MM.1S (cell line): ENCODE measurements around the gene HTR3B.

Source experiments
- DNase-seq: peaks from one replicate; pipeline ENCODE4 v3.0.0-alpha.2; 2015
- H2AFZ ChIP-seq: fragments of 300-600 bp; sonication (generic); 2 replicates; pipeline ENCODE4 v1.6.0; 2016; ENCODE audit warnings: antibody characterized with exemption, low read length
- H3F3A ChIP-seq: fragments of 300-600 bp; sonication (generic); 2 replicates; pipeline ENCODE4 v1.6.1; 2016; ENCODE audit warnings: mild to moderate bottlenecking, antibody characterized with exemption, low read length, moderate library complexity, mixed read lengths; ENCODE audit not compliant: insufficient read depth
- H3K27ac ChIP-seq: fragments of 300-600 bp; sonication (generic); 2 replicates; pipeline ENCODE4 v1.5.1; 2016; ENCODE audit warnings: mild to moderate bottlenecking, low read length
- H3K27me3 ChIP-seq: fragments of 300-600 bp; sonication (generic); replicated peaks from 2 replicates; pipeline ENCODE4 v1.6.0; 2016; ENCODE audit warnings: low read length; ENCODE audit not compliant: insufficient read depth
- H3K36me3 ChIP-seq: fragments of 300-600 bp; sonication (generic); replicated peaks from 2 replicates; pipeline ENCODE4 v1.6.1; 2016; ENCODE audit warnings: mild to moderate bottlenecking, low read length, mixed read lengths; ENCODE audit not compliant: insufficient read depth
- H3K4me1 ChIP-seq: fragments of 300-600 bp; sonication (generic); 2 replicates; pipeline ENCODE4 v1.6.1; 2016; ENCODE audit warnings: low read length, mixed read lengths
- H3K4me2 ChIP-seq: fragments of 300-600 bp; sonication (generic); 2 replicates; pipeline ENCODE4 v1.6.0; 2016; ENCODE audit warnings: low read depth, low read length
- H3K4me3 ChIP-seq: fragments of 300-600 bp; sonication (generic); 2 replicates; pipeline ENCODE4 v1.5.1; 2016; ENCODE audit warnings: low read length, mixed read lengths
- H3K79me2 ChIP-seq: fragments of 300-600 bp; sonication (generic); 2 replicates; pipeline ENCODE4 v1.6.1; 2016; ENCODE audit warnings: mixed run types, low read length, mixed read lengths
- H3K9ac ChIP-seq: fragments of 300-600 bp; sonication (generic); 2 replicates; pipeline ENCODE4 v1.6.1; 2016; ENCODE audit warnings: low read length, mixed read lengths
- H3K9me2 ChIP-seq: fragments of 300-600 bp; sonication (generic); replicated peaks from 2 replicates; pipeline ENCODE4 v1.6.1; 2016; ENCODE audit warnings: mild to moderate bottlenecking, low read length, mixed read lengths; ENCODE audit not compliant: insufficient read depth
- H3K9me3 ChIP-seq: fragments of 300-600 bp; sonication (generic); replicated peaks from 2 replicates; pipeline ENCODE4 v1.6.1; 2016; ENCODE audit warnings: mild to moderate bottlenecking, low read length, mixed read lengths; ENCODE audit not compliant: insufficient read depth
- H4K20me1 ChIP-seq: fragments of 300-600 bp; sonication (generic); 2 replicates; pipeline ENCODE4 v1.6.1; 2016; ENCODE audit warnings: mild to moderate bottlenecking, low read length, moderate library complexity, mixed read lengths; ENCODE audit not compliant: insufficient read depth
- CTCF ChIP-seq: fragments of 300-600 bp; sonication (generic); IDR thresholded peaks from 2 replicates; pipeline ENCODE4 v1.5.1; 2016; ENCODE audit warnings: antibody characterized with exemption, low read length, mixed read lengths
- EZH2 ChIP-seq: fragments of 300-600 bp; sonication (generic); optimal IDR thresholded peaks from 2 replicates; pipeline ENCODE3; 2017; ENCODE audit warnings: low read depth, mild to moderate bottlenecking, antibody characterized with exemption, low read length, mixed read lengths
- EZH2phosphoT487 ChIP-seq: fragments of 300-600 bp; sonication (generic); IDR thresholded peaks from 2 replicates; pipeline ENCODE4 v1.6.1; 2018; ENCODE audit warnings: antibody characterized with exemption, low read length

HTR3B gene

GRCh38 chr11:113960702-113961330 lies 56.2 kb downstream of the HTR3B start:
- Histone ChIP-seq H2AFZ (no peak overlapping the region), H3K9me3 (no peaks in the 10 kb centered on the region), H3K4me1 (no peaks in the 10 kb centered on the region), H3K27me3 (no peaks in the 10 kb centered on the region), H3K9ac (no peak overlapping the region), H3F3A (no peaks in the 10 kb centered on the region), H3K9me2 (no peaks in the 10 kb centered on the region), H3K4me2 (no peak overlapping the region), H3K79me2 (no peaks in the 10 kb centered on the region), H3K4me3 (no peak overlapping the region), H4K20me1 (no peaks in the 10 kb centered on the region), H3K27ac (no peak overlapping the region), H3K36me3 (no peaks in the 10 kb centered on the region)
- no peak for TF ChIP-seq CTCF
- no peak for TF ChIP-seq EZH2phosphoT487
- TF ChIP-seq EZH2, result no peak
- no peak for DNase-seq

GRCh38 chr11:113967361-113967760 lies 62.8 kb downstream of the HTR3B start:
- Histone ChIP-seq H3K4me3 (no peak overlapping the region), H3K9me3 (no peaks in the 10 kb centered on the region), H3F3A (no peaks in the 10 kb centered on the region), H3K9ac (no peak overlapping the region), H3K4me1 (no peaks in the 10 kb centered on the region), H4K20me1 (no peaks in the 10 kb centered on the region), H3K4me2 (no peak overlapping the region), H3K79me2 (no peaks in the 10 kb centered on the region), H3K36me3 (no peaks in the 10 kb centered on the region), H3K9me2 (no peaks in the 10 kb centered on the region), H3K27me3 (no peaks in the 10 kb centered on the region), H3K27ac (no peak overlapping the region), H2AFZ (no peak overlapping the region)
- no peak for DNase-seq
- TF ChIP-seq EZH2phosphoT487 (no peak), EZH2 (no peak), CTCF (no peak)

- Histone ChIP-seq H3K36me3 (no peaks in the 10 kb centered on the region), H3K4me1 (no peaks in the 10 kb centered on the region), H3K9me2 (no peaks in the 10 kb centered on the region), H3K9ac (no peak overlapping the region), H2AFZ (no peak overlapping the region), H3K27me3 (no peaks in the 10 kb centered on the region), H3K79me2 (no peaks in the 10 kb centered on the region), H3F3A (no peaks in the 10 kb centered on the region), H3K4me2 (no peak overlapping the region), H3K9me3 (no peaks in the 10 kb centered on the region), H3K4me3 (no peak overlapping the region), H3K27ac (no peak overlapping the region), H4K20me1 (no peaks in the 10 kb centered on the region)
- TF ChIP-seq EZH2 (no peak), EZH2phosphoT487 (no peak), CTCF (no peak)
- no peak for DNase-seq
These were observed 67.1 kb downstream of the HTR3B start for GRCh38 chr11:113971506-113972195.
